SW 1271 (cell line): ENCODE results near the gene SLC45A1.
A peak's percentile ranks its signal among the peaks of the same experiment; 100 is the strongest.

Experiments
- DNase-seq, 2 experiments: peaks; one replicate each; lab custom pipeline; 2025; lab: John Stamatoyannopoulos, UW

Gene SLC45A1

GRCh38 chr1:8335246-8335645, 17.3 kb downstream of the SLC45A1 start:
- DNase-seq = no peak

- no peak for DNase-seq
Measured at GRCh38 chr1:8337776-8338525, 20.0 kb downstream of the SLC45A1 start.

DNA sequence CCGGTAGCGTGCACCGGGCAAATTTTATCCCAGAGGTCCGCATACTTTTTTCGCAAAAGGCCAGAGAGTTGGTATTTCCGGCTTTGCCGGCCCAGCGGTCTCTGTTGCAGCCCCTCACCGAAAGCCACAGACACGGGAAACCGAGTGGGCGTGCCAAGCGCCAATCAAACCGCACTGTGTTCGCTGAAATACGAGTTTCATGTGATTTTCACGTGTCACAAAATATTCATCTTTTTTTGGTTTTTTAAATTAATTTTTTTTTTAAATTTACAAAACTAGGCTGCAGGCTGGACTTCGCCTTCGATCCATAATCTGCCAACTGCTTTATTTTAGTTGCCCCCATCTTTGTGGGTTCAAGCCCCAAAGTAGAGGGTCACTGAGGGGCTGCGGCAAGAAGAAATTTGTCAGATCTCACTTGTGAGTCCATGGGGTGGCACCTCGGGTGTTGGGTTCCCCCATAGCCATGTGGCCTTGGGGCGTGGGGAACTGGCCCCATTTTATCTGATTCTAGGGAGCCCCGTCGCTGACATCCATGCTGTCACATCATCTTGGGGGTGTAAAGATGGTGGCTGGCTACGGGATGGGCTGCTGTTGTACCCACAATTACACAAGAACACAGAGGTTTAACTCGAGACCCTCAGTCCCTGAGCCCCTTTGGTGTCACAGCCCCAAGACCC, 20.8 kb downstream of the SLC45A1 start:
- DNase-seq = no peak

- no peak for DNase-seq
Measured at GRCh38 chr1:8339203-8339600, 21.3 kb downstream of the SLC45A1 start.

- DNase-seq = no peak
Measured at GRCh38 chr1:8340448-8340847, 22.5 kb downstream of the SLC45A1 start.

GRCh38 chr1:8342325-8342724, 24.4 kb downstream of the SLC45A1 start:
- DNase-seq = no peak

DNA sequence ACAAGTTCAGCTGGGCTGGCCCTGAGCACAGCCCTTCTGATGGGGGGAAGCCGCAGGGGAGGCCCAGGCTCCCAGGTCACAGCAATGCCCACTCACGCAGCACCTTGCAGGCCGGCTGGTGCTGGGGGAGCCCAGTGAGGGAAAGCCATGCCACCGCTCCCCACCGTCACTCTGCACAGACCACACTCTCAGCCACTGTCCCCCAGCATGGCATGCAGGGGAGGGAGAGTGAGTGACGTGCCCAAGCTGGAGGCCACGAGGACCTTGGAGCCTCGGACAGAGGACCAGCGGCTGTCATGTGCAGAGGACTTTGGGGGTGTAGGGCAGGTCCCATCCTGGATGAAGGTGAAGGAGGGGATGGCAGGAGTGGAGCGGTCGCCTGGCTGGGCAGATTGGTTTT, 25.1 kb downstream of the SLC45A1 start:
- DNase-seq = no peak

GRCh38 chr1:8343464-8344001, 25.6 kb downstream of the SLC45A1 start:
- no peak for DNase-seq

DNA sequence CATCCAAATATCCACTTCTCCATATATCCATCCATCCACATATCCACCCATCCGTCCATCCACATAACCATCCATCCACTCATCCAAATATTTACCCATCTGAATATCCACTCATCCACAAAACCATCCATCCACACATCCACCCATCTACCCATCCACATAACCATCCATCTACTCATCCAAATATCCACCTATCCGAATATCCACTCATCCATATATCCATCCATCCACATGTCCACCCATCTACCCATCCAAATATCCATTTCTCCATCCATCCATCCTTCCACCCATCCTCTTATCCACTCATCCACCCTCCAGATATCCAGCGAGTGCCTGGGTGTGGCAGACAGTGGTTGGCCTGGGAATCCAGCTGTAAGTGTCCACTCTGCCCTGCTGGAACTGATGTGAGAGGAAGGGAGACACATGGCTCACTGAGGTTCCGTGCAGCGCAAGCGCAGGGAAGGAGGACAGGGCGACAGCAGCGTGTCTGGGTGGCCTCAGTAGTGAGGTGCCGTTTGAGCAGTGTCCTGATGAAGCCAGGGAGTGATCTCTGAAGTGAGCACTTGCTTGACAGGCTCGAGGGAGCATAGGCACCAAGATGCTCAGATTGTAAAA, 27.1 kb downstream of the SLC45A1 start:
- DNase-seq = no peak

DNA sequence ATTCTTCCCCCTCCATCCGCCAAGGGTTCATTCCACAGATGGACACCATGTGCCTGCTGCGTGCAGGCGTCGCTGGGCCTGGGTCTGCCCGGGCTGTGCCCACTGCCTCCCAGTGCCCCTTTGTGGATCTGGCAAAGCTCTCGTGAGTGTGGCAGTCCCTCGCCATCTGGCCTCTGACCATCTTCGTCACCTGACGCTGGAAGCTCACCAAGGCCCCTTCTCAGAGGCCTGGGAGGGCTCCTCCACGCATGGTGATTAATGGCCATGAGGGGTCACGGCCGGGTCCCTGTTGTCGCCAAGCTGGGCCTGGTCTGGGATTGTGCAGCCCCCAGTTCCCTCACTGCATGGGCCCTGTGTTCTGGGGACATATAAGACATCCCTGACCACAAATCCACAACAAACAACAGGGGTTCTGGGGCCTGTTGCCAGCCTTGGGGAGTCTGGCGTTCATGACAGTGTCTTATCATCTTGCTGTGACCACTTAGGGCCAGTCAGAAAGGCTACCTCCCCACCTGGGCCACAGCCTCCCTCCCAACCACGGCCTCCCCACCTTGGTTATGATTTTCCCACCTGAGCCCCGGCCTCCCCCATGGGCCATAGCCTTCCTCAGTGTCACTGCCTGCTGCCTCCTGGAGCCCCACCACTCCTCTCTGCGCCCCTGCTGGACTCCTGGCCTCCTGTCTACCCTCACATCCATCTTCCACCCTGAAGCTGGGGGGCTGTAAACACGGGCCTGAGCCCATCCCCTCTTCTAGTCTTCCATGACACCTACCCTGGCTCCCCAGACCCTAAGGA, 27.9 kb downstream of the SLC45A1 start:
- no peak for DNase-seq

GRCh38 chr1:8347635-8348034, 29.7 kb downstream of the SLC45A1 start:
- no peak for DNase-seq

DNA sequence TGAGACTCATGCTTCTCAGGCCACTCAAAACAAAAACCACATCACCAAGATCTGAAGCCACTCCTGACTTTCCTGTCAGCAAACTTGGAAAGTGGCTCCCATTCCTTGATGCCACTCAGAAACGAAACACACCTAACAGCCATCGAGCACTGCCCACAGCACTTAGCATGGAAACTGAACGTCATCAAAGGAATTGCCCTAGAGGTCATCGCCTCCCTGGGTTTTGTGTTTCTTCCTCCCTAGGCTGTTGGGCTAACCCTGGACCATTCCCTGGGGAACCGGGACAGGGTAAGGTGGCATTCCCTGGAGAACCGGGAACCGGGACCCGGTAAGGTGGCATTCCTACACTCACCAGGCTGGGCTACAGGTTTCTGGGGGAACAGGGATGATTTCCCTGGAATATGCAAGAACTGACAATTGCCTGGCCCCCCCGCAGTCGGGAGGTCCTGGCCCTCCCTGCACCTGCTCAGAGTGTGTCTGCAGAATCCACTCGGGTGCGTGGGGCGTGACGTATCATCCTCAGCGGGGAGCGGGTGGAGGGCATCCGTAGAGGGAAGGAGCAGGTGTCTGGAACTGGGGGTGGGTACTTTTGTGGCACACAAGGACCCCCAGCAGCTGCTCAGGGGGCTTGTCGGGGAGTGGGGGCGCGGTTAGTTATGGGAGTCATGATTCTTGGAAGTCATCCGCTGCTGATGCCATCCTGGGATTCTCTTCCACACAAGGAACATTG, 30.3 kb downstream of the SLC45A1 start:
- DNase-seq = no peak

DNA sequence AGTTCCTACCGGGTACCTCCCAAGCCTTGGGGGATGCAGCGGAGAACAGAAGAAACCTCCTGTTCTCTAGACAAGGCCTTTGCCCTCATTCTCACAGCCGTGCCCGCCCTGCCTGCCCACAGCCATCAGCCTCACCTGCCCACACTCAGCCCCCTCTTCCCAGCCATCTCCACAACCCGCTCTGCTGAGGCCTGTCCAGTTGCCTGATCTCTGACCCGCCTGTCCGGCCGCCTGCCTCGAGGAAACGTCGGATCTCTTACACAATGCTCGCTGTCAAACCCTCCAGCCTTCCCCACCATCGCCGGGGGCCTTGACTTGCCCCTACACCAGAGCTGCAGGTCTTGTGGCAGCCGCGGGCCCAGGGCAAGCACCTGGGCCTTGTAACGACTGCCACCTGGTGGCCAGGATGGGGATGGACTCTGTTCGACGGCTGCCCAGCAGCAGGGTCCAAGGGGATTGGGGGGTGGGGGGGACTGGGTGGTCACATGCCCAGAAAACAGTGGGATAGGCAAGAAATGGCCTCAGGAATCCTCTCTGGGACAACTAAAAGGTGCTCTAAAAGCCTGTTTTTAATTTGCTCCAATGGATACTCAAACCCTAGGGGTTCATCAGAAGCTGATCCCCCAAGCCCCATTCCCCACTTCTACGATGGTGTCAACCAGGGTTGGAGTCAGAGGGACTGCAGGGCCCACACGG, 31.0 kb downstream of the SLC45A1 start:
- peak in 1 of 2 experiments; percentile 30 for DNase-seq

DNA sequence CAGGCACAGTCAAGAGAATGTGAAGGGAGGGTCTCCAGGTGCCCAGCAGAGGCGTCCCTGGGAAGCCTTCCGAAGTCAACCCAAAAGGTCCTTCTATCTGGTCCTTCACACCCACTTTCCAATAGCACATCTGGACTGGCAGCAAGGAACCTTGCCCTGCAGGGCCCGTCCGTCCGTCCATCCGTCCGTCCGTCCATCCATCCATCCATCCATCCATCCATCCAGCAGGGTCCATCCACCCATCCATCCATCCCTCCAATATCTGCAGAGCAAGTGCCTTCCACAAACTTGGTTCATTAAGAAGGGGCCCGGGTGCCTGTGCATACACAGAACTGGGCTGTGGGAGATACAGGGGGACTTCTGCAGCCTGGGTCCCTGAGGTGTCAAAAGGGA, 31.6 kb downstream of the SLC45A1 start:
- DNase-seq = no peak

DNA sequence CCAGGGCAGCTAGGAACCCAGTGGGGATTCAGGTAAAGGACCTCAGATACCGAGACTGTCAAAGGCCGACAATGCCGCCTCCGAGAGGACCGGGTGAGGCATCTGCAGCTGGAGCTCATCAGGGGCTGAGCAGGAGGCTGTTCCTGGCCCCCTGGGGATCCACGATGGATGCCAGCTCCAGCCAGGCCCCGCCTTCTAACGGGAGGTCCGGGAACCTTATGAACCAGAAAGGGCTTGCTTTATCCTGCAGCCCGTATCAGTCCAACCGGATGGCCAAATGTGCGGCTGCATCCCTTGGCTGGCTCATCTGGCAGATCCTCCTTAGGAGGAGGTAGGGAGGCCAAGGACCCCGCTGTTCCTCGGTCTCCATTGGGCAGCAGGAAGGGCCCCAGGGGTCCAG, 32.0 kb downstream of the SLC45A1 start:
- DNase-seq = no peak

DNA sequence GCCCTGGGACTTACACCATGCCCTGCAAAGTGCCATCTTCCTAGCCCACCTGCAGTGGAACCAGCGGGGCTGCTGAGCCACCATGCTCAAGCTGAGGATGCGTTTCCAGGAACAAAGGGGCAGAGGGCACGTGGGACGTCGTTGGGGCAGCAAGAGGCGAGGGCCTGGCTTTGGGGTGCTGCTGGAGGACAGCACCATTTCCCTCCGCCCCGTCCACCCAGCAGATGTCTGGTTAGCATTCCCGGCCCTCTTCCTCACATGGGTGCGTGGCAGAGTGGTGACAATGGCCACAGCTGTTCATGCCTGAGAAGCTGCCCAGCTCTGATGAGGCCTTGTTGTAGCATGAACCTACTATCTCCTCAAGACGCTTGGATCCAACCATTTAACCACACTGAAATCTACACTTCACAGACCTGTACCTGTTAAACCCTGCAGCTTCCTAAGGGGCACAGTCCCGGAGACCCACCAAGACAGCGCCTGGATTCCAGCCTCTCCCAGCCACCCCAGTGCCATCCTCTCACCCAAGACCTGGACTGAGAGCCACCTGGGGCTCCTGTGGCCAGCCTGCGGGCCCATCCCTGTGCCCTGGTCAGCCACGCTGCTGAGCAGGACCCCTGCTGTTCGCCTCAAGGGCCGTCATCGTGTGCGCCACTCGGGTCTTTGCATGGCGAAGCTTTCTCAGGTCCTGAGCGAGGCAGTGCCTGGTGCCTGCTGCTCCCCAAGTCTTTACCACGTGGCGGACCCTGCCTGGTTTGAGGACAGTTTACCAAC, 33.2 kb downstream of the SLC45A1 start:
- DNase-seq = no peak

DNA sequence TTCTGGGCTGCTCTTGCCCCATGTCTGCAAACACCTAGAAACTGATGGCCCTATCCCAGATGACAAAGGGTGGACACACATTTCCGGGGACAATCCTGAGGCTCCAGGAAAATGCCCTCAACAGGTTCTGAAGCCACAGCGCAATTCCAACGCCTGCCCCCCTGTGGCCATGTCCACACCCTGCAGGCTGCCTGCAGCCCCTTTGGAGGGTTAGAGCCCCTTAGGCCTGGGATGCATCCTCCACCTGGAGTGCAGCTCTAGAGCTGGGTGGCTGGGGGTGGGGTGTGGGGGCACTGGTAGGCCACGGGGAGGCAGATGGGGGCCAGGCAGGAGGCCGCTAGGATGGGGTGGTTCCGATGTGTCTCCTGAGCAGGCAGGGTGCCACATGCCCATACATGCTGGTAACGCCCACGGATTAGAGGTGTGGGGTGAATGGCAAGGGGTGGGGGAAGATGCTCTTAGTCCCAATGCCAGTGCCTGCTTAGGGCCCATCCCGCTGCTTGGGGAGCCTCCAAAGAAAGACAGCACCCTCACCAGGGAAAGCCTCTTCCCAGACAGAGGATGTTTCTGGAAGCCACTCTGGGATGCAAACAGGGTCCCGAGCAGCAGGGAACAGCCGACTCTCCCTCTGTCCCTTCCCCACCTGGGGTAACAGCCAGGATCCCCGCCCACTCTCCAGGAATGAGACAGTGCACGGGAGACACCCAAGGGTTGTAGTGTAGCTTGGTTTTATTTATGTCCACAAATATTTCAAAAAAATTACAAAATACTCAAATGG, 34.0 kb downstream of the SLC45A1 start:
- DNase-seq = no peak

GRCh38 chr1:8352471-8352845, 34.5 kb downstream of the SLC45A1 start:
- no peak for DNase-seq
